ENCODE data around the gene ENTHD1.

ENTHD1 gene

DNA sequence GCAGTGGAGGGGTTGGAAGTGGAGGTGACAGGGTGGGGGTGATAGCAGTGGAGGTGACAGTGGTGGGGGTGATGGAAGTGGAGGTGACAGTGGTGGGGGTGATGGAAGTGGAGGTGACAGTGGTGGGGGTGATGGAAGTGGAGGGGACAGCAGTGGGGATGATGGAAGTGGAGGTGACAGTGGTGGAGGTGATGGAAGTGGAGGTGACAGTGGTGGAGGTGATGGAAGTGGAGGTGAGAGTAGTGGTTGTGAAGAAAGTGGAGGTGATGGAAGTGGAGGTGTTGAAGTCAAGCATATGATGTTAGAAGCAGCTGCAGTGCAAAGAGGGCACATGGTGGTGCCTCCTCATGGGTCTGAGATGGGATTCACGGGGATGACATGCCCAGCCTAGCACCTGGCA is 181.5 kb downstream of the ENTHD1 start:
- DNase-seq: no peak

DNA sequence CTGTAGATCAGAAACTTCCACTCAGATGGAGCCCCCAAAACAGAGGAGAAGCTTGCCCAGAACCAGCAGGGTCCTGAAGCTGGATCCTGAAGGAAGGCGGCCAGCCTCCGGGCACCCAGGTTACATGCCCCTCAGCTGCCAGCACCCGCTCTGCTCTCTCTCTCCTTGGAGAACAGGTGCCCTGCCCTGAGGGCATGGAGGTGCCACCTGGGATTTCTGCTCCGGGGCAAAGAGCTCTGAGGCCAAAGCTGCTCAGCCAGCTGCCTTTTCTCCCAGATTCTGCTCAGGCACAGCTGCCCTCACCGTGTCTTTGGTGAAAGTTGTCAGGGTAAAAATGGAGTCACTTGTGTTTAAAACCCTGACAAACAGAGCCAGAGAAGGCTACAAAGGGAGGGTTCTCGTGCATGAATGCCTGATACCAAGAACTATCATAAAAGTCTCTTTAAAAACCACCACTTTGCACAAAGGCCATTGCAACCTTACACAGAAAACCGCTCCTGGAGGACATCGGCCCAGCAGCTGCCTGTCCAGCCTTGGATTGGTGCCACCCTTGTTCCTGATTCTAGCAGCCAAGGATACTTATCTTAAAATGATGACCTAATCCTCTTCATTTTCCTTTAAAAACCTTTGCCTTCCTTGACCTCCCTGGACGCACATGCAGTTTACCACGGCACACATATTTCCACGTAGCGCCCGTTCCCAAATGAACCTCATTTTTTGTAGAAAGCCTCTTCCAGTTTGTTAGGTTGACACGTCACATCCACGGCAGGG is 183.0 kb downstream of the ENTHD1 start:
- no peak for DNase-seq

DNA sequence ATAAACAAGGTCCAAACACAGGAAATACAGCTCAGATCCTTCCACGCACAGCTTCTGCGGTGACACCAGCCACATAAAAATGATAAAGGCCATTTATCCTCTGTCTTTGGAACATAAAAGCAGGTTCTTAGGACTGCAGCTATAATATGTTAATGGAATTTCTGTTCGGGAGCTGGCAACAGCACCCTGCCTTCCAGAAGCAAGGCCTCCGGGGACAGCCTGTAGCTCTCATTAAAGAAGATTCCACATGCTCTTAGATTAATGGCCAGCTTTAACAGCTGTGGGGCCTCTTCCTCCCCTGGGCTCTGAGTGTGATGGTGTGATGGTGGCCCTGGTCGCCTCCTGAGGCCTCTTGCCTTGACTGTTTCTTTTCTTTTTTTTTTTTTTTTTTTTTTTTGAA is 185.7 kb downstream of the ENTHD1 start:
- no peak for DNase-seq

DNA sequence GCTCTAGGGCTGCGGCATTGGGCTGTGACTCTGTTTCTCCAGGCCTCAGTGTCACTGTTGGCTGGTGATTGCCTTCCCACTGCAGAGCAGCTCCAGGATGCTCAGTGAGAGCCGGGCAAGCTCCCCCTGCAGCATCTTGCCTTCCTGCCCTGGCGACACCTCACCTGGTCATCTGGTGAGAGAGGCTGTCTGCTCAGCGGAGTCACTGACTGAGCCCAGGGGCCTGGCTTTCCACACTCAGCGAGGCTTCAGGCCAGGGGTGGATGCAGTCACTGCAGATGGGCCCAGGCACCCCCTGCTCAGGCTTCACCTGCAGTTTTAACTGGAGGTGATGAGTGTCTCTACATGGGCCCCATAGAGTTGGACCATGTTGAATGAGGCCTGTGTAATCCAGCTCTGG is 186.2 kb downstream of the ENTHD1 start:
- DNase-seq: no peak

DNA sequence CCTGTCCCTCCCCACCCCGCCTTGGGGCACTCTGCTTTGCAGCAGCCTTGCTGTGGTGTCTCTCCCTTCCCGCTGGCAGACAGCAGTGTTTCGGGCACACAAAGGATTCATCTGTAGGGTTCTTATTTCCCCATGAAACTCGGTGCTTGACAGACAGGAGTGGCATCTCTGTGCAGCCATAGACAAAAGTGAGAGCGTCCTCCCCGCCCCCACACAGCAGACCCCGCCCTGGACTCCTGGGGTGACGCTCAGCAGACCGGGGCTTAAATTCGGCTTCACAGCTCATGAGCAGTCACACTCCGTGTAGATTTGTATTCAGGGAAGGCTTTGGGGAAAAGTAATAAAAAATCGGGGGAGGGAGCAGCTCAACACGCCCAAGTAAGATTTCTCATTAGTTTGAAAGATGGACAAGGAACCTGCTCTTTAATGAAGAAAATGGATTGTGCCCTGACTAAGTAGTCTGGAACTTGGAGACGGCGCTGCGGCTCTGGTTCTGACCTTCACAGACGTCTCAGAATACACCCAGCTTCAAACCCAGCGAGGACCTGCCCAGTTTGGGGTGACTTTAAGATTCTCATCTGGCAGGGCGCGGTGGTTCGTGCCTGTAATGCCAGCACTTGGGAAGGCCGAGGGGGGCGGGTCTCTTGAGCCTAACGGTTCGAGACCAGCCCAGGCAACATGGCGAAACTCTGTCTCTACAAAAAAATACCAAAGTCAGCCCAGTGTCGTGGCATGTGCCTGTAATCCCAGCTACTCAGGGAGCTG is 187.0 kb downstream of the ENTHD1 start:
- DNase-seq: no peak

DNA sequence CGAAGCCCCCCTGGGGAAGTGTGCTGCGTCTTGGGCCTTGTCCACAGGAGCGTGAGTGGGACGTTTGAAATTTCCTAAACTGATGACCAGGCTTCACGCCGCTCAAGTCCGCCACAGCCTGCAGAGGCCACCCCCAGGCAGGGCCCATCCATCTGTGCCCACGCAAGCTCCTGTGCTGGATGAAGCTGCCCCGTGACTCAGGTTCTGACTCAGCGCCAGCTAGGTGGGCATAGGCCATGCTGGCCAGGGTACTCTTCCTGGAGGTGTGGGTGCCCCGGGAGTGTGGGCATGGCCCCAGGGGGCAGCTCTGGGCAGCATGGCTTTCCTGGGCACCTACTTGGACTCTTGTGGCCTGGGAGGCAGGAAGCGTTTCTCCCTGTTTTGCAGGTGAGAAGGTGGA is 188.2 kb downstream of the ENTHD1 start:
- DNase-seq: no peak

DNA sequence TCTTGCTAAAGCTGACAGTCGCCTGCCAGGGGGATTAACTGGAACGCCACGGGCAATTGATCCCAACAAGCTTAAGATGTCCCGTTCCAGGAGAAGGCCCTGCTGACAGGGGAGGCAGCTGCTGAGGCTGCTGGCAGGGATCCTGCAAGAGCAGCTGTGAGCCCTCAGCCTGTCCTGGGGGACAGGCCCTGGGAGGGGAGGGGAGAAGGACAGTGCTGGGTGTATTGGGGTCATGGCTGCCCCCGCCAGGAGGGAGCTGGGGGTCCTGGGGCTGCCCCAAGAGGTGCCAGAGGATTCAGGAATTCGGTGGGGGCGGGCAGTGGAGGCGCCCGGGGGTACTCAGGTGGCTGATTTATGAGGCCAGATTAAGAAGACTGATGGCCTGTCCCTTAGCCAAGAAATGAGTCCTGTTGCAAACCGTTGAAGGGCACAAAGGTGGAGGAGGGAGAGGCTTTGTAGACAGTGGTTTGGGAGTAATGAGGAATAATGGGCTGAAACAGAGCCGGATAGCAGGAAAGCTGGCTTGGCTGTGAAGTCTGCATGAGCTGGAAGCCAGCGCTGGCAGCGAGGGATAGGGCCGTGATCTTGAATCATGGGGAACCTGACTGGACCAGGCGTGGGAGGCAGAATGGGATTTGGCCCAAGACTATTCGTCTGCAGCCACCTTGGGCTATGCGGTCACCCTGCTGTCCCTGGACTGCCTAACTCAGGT is 189.5 kb downstream of the ENTHD1 start:
- DNase-seq: no peak

DNA sequence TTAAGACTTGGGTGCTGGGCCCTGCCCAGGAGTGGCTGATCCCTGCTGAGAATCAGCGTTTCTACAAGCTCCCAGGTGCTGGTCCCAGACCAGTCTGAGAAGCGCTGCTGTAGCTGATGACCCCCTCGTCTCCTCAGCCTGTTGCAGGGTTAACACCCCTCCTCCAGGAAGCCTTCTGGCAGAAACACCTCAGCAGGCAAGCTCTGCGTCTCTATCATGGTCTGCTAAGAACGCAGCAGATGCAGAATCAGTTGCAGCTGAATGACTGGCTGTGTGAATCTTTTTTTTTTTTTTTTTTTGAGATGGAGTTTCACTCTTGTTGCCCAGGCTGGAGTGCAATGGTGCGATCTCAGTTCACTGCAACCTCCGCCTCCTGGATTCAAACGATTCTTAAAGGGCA is 190.5 kb downstream of the ENTHD1 start:
- DNase-seq: no peak

DNA sequence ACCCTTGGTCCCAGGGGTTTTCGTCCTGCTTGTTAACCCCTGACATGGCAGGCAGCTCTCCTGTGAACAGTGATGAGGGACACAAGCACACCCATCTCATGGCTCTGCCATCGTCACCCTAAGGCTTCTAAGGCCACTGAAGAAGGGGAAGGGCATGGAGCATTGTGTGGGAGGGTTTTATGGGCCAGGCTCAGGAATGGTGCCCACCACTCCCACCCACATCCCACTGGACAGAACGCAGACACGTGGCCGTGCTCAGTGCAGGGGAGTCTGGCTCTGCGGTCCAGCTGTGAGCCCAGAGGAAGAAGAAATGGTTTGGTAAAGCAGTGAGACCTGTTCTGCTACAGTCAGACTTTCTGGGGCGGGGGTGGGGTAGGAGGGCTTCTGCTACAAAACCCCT is 193.0 kb downstream of the ENTHD1 start:
- DNase-seq: no peak

DNA sequence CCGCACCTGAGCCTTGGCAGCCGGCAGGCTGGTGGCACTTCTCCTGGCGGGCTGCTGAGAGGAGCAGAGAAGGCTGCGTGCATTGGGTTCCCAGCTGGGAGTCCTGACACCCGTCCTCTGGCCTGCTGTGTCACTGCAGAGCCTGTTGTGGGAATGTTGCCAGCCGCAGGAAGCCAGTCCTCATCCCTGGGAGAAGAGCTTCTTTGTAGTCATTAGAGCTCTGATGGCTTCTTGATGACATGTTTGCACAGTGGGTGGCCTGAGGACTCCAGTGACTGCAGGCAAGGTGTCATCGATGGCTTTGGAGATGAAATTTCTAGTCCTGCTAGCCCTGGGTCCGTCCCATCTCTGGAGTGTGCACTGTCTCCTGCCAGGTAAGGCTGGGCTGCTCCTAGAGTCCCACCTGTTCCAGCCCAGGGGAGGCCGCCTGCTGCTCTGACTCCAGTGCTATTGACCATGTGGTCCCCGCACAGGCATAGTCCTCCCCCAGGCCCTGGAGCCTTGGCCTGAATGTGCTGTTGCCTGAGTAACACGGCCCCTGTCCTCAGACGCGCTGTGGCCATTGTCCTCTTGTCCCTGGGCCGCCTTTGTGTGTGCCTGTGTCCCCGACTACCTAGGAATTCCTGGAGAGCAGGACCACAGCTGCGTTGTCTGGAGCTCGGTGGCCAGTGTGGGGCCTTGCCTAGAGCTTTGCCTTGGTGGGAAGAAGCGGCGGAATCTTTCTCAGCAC is 193.8 kb downstream of the ENTHD1 start:
- no peak for DNase-seq

DNA sequence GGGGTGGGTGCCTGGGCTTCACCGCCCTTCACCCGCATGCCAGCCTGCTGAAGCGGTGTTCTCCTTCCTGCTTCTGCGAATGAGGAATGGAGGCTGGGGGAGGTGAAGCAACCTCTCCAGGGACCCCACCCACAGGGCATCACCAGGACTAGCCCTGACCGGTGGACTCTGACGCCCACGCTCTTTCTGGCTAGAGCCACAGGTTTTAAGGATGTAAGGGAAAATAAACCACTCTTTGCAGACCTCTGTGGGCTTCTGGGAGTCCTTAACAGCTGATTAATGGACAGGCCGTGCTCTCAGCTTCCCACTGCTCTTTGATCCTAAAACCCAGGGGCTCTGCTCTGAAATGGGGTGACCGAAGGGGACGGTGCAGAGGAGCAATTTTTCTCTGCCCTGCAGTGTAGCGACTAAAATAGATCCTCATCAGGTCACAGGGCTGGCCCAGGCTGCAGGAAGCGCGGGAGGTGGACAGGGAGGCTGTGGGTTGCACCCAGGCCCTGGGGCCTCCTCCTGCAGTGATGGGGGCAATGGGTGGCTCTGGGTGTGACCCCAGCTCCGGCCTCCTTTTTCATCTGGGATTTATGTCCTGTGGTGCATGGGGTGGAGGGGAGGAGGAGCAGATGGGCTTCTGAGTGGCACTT is 195.7 kb downstream of the ENTHD1 start:
- no peak for DNase-seq

DNA sequence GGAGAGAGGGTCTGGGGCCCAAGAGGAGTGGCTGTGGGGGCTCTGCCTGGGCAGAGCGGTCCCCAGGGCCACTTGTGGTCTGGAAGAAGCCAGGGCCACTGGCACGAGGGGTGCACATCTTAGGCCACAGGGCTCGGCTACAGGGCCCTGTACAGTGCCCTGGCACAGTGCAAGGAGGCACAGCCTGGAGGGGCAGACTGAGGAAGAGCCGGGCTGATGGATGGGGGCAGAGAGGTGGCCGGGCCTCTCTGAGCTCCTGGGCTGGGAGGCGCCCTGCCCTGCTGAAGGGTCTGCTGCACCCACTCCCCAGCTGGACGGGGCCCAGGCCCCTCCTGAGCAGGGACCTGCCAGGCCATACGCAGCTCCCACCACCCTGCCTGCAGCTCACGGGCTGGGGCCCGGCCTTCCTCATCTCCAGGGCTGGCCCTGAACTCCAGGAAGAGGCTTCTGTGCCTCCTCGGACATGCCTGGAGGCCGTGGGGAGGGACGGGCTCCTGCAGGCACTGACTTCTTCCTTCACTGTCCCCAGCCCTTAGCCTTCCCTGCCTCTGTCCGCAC is 199.5 kb downstream of the ENTHD1 start:
- DNase-seq: no peak
